SK-N-MC (cell line): Measurements from ENCODE around the gene FHIT.

Experiments used
- DNase-seq: peaks from one replicate; pipeline ENCODE4 v3.0.0-alpha.2; 2011; ENCODE audit warnings: low read depth, low spot score
- H3K27ac ChIP-seq: fragments of 200-600 bp; sonication (generic); 2 replicates; pipeline ENCODE4 v1.5.1; 2016; ENCODE audit warnings: mixed run types
- H3K36me3 ChIP-seq: fragments of 200-600 bp; sonication (generic); 2 replicates; pipeline ENCODE4 v1.6.1; 2017; ENCODE audit warnings: antibody characterized with exemption, low read length, mixed read lengths; ENCODE audit not compliant: insufficient read depth
- H3K4me3 ChIP-seq: fragments of 200-600 bp; sonication (generic); 2 replicates; pipeline ENCODE4 v1.5.1; 2016
- H3K9ac ChIP-seq: fragments of 200-600 bp; sonication (generic); 2 replicates; pipeline ENCODE4 v1.8.0; 2017; ENCODE audit warnings: mixed run types, mixed read lengths; ENCODE audit not compliant: insufficient read length
- H3K9me3 ChIP-seq: fragments of 200-600 bp; sonication (generic); 2 replicates; pipeline ENCODE4 v1.6.1; 2017; ENCODE audit warnings: low read depth, mild to moderate bottlenecking, antibody characterized with exemption, low read length, moderate library complexity, mixed read lengths
- EZH2 ChIP-seq: fragments of 200-600 bp; sonication (generic); IDR thresholded peaks from one replicate; pipeline ENCODE4 v1.6.1; 2017; ENCODE audit warnings: antibody characterized with exemption
- FOXP2 ChIP-seq: optimal IDR thresholded peaks from 2 replicates; pipeline ENCODE3; 2011; ENCODE audit warnings: mild to moderate bottlenecking, moderate library complexity; ENCODE audit not compliant: insufficient read depth; ENCODE audit errors: extremely low read length, control extremely low read depth
- POLR2AphosphoS5 ChIP-seq: IDR thresholded peaks from 2 replicates; pipeline ENCODE4 v1.6.1; 2012; ENCODE audit warnings: mild to moderate bottlenecking, low read depth, low read length, borderline replicate concordance

Gene FHIT

DNA sequence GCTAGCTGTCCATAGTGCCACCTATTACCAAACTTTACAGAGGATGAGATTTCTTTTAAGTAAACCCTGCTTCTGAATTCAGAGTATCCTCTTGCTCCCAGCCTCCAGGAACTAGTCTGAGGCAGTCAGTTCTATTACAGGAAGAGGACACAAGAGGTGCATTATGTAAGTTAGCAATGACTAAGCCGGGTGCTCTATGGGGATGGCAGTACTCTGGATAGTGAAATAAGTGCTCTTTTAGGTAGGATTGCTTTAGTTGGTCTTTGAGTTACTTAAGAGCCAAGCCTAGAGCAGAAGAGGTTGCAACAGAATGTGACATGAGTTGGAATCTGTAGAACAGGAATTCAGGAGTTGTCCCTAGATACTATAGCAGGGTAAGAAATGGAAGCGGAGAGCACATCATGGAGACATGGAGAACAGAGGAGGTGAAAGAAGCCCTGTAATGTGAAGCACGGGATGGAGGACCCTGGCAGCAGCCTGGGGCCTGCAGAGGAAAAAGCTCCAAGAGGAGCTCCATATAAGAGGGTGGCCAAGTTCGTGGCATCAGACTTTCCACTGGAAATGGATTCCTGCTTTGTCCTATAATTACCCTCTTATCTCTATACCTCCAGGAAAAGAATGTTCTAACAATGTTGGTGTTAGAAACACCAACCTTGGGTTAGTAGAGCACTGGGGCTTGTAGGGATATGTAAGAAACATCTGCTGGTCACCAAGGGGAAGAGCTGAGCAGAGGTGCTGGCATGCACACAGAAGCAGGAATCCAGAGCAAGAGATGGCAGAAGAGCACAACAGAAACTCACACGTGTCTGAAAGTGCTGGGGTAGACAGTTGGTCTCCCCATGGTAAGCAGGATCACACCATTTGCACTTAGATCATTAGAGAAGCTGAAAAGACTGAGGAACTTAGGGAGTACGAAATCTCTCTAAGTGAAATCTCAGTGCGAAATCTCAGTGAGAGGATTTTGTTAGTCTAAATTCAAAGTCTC lies 851.1 kb downstream of the FHIT start:
- H3K9ac ChIP-seq, result no peak overlapping the region
- TF ChIP-seq EZH2 (no peak), FOXP2 (no peak), POLR2AphosphoS5 (no peak)
- DNase-seq, result no peak
- no peaks in the 10 kb centered on the region for H3K36me3 ChIP-seq
- no peaks in the 10 kb centered on the region for H3K9me3 ChIP-seq
- no peak overlapping the region for H3K4me3 ChIP-seq
- no peak overlapping the region for H3K27ac ChIP-seq

DNA sequence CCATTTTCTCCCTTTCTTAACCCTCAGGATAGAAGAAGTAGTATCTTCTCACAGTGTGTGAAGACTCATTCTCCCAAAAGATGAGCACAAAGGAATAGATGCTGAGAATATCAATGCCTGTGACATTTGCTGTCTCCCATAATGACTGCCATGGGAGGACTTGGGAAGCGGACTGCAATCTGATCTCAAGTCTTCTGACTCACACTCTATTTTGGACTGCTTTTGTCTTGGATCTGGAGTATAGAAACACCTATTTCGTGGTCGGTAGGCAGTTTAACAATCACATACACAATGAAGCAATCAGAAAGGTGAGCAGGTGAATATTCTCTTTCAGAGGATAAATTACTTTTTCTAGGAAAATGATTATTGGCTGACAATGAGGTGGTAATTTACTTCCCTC lies 852.0 kb downstream of the FHIT start:
- Histone ChIP-seq H3K9ac (no peak overlapping the region), H3K27ac (no peak overlapping the region), H3K9me3 (no peaks in the 10 kb centered on the region), H3K4me3 (no peak overlapping the region), H3K36me3 (no peaks in the 10 kb centered on the region)
- no peak for DNase-seq
- no peak for TF ChIP-seq POLR2AphosphoS5
- no peak for TF ChIP-seq EZH2
- no peak for TF ChIP-seq FOXP2

DNA sequence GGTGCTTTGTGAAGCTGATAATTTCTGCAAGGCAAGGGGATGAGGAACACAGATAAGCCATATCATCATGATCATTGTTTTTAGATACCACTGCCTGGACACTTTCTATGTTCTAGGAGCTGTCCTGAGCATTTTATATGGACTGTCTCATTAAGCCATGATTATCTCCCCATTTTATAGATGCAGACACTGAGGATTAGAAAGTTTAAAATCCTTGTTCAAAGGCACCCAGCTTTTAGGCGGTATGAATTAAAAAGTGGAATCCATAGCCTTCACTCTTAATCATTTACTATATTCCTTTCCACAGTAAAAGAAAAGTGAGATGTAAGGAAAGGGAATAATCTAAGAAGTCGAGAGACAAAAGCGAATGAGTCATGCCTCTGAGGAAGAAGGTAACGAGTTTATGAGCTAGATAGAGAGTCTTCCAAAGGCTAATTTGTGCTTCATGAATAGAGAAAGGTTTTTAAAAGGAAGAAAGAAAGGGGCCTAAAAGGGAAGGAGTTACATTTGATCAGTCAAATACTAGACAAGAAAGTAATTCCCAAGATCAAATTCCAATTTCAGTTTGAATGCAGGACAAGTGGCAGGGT lies 856.0 kb downstream of the FHIT start:
- TF ChIP-seq FOXP2 (no peak), EZH2 (no peak), POLR2AphosphoS5 (no peak)
- no peak for DNase-seq
- H3K4me3 ChIP-seq, result no peak overlapping the region
- no peak overlapping the region for H3K27ac ChIP-seq
- no peak overlapping the region for H3K9ac ChIP-seq
- no peaks in the 10 kb centered on the region for H3K36me3 ChIP-seq
- no peaks in the 10 kb centered on the region for H3K9me3 ChIP-seq

DNA sequence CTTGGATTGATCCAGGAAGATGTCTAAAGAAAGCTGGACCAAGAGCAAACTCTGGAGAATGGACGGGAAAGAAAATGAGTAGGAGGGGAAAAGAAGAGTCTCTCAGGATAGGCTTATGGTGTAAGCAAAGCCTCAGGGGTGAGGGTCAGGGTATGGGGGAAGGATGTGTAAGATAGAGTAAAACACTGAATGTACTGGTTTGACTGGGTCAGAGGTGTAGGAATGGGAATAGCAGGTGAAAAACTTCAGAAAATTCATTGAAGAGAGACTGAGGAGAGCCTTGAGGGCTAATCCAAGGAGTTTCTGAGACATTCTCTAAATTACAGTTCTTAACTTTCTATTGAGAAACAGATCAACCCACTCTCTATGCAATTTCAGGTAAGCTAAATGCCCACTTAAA lies 857.3 kb downstream of the FHIT start:
- Histone ChIP-seq H3K9ac (no peak overlapping the region), H3K4me3 (no peak overlapping the region)
- TF ChIP-seq FOXP2 (no peak), POLR2AphosphoS5 (no peak), EZH2 (no peak)

DNA sequence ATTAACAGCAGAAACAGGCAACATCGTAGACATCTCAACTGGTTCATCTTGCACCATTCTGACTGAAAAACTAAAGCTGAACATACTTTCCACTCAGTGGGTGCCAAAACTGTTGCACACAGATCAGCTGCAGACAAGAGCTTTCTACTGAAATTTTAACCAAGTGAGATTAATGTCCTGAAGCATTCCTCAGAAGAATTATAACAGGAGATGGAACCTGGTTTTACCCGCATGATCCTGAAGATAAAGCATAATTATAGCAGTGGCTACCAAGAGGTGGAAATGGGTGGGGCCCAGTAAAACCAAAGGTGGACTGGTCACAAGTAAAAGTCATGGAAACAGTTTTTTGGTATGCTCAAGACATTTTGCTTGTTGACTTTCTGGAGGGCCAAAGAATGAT lies 858.8 kb downstream of the FHIT start:
- H3K27ac ChIP-seq, result no peak overlapping the region
- DNase-seq, result no peak
- no peak overlapping the region for H3K4me3 ChIP-seq
- H3K9ac ChIP-seq, result no peak overlapping the region
- TF ChIP-seq POLR2AphosphoS5, result no peak
- no peak for TF ChIP-seq EZH2
- no peak for TF ChIP-seq FOXP2
- no peaks in the 10 kb centered on the region for H3K9me3 ChIP-seq
- no peaks in the 10 kb centered on the region for H3K36me3 ChIP-seq

More for the DNA sequence above, 857.3 kb downstream of the FHIT start:
- no peaks in the 10 kb centered on the region for H3K9me3 ChIP-seq
- H3K27ac ChIP-seq, result no peak overlapping the region
- H3K36me3 ChIP-seq, result no peaks in the 10 kb centered on the region
- no peak for DNase-seq

DNA sequence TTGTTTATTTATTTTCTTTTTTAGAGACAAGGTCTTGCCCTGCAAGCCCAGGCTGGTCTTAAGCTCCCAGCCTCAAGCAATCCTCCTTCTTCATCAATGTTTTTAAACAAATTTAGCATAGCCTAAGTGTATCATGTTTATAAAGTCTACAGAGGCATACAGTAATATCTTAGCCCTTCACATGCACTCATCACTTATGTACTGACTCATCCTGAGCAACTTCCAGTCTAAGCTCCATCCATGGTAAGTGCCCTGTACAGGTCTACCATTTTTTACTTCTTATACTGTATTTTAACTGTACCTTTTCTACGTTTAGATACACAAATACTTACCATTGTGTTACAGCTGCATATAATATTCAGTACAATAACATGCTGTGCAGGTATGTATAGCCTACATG lies 860.0 kb downstream of the FHIT start:
- TF ChIP-seq FOXP2 (no peak), POLR2AphosphoS5 (no peak), EZH2 (no peak)
- H3K4me3 ChIP-seq, result no peak overlapping the region
- no peak overlapping the region for H3K9ac ChIP-seq
- no peak for DNase-seq
- no peak overlapping the region for H3K27ac ChIP-seq
- H3K36me3 ChIP-seq, result no peaks in the 10 kb centered on the region
- no peaks in the 10 kb centered on the region for H3K9me3 ChIP-seq

DNA sequence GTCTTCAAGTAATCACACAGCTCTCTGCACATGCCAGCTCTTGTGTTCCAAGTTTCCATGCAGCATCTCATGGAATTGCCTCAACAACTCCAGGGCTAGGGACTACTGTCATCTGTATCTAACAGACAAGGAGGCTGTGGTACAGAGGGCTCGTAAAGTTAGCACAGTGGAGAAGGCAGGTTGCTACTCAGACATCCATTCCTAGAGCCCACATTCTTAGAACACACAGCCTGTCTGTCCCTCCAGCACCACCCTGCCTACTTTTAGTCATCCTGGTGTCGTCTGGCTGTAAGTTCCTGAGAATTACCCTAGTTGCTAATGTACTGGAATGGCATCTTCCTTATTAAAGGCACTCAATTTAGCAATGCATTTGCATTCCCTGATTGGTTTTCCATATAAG lies 862.5 kb downstream of the FHIT start:
- H3K9me3 ChIP-seq, result no peaks in the 10 kb centered on the region
- H3K4me3 ChIP-seq, result no peak overlapping the region
- no peak for DNase-seq
- no peak overlapping the region for H3K27ac ChIP-seq
- H3K9ac ChIP-seq, result no peak overlapping the region
- TF ChIP-seq POLR2AphosphoS5, result no peak
- TF ChIP-seq EZH2, result no peak
- no peak for TF ChIP-seq FOXP2
- H3K36me3 ChIP-seq, result no peaks in the 10 kb centered on the region

DNA sequence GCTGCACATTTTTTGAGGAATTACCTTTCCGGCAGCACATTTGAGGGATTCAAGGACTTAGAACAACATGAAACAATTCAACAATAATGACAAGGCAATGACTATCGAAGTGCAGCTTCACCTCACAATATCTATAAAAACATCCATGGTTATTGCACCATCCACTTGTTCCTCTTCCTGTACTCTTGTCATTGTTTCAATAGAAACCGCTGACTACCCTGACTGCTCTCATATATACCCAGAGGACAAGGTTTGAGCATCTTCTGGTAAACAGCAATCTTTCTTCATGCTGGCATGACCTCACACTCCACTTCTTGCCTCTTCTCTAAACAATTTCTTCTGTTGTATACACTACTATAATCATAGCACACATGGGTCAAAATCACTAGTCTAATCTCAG lies 864.9 kb downstream of the FHIT start:
- DNase-seq, result no peak
- TF ChIP-seq EZH2 (no peak), FOXP2 (no peak), POLR2AphosphoS5 (no peak)
- Histone ChIP-seq H3K36me3 (no peaks in the 10 kb centered on the region), H3K4me3 (no peak overlapping the region), H3K9ac (no peak overlapping the region), H3K27ac (no peak overlapping the region), H3K9me3 (no peaks in the 10 kb centered on the region)

DNA sequence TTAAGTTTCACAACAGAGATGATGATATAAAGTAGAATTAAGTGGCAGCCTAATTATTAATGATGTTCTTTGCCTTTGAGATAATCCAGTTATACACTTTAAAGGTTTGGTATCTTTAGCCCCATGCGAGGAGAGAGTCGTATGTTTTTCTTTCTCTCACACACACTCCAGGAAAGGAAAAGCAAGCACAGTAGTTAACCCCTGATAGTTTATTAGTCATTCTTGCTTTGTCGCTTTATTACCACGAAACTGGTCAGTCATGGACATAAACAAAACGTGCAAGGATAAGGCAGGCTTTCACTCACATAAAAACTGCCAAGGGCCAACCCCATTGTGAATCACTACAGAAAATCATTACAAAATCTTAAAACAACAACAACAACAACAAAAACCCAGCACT lies 866.9 kb downstream of the FHIT start:
- TF ChIP-seq EZH2 (no peak), FOXP2 (no peak), POLR2AphosphoS5 (no peak)
- Histone ChIP-seq H3K9me3 (no peaks in the 10 kb centered on the region), H3K27ac (no peak overlapping the region), H3K9ac (no peak overlapping the region), H3K36me3 (no peaks in the 10 kb centered on the region), H3K4me3 (no peak overlapping the region)
- DNase-seq, result no peak
